ENCODE data around the gene PTPRT. TPM values are rescaled to one million over a fixed set of nuclear protein-coding genes. Genes with fewer than 3 reads are reported as not detected.

Gene PTPRT
- total and polyA plus RNA-seq, 2 experiments from 2014 or later = not detected

DNA sequence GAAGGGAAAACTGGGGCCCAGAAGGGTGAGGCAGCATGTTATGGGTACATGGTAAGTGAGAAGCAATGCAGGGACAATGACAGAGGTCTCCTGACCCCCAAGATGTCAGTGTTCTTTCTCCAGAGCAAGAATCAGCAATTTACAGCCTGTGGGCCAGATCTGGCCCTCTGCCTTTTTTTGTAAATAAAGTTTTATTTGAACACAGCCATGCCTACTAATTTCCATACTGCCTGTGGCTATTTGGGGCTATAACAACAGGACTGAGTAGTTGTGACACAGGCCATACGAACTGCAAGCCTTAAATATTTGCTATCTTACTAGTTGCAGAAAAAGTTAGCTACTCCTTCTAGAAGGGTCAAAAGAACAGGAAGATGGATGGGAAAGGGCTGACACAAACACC is 52.5 kb downstream of the PTPRT start:
- no peak overlapping the region for H3K4me3 Mint-ChIP-seq
- no peak for TF ChIP-seq ZNF462 (CRISPR knock-in tag; IDR thresholded peaks at IDR 0.05)
- peaks cover 24% of the 10 kb centered on the region for H3K36me3 Mint-ChIP-seq (ENCODE audit: low read depth)
- H3K27me3 Mint-ChIP-seq (ENCODE audit: insufficient read depth, low read depth, poor library complexity) = peaks cover 1% of the 10 kb centered on the region
- 0 out of 2 replicates have a peak, but pooled peaks cover 4% of the 10 kb centered on the region for H3K36me3 ChIP-seq (ENCODE audit: insufficient read depth)
- H3K79me2 ChIP-seq (replicated peaks; ENCODE audit: insufficient read depth) = no peaks in the 10 kb centered on the region
- no peaks in the 10 kb centered on the region for H3K4me1 ChIP-seq (ENCODE audit: insufficient read depth)
- H4K20me1 ChIP-seq (replicated peaks; ENCODE audit: insufficient read depth) = no peaks in the 10 kb centered on the region
- no peak for ATAC-seq
- no peaks in the 10 kb centered on the region for H3F3A ChIP-seq (replicated peaks; ENCODE audit: low read depth)
- H3K9me2 ChIP-seq (ENCODE audit: insufficient read depth) = no peaks in the 10 kb centered on the region
- H3K27ac ChIP-seq (ENCODE audit: low read depth) = no peak overlapping the region
- H3K27me3 ChIP-seq (ENCODE audit: insufficient read depth) = no peaks in the 10 kb centered on the region
- H3K4me3 ChIP-seq = no peak overlapping the region
- H3K4me1 Mint-ChIP-seq = peaks cover 2% of the 10 kb centered on the region; the same call in 1 of the 3 replicates
- H2AFZ ChIP-seq = no peak overlapping the region
- no peak overlapping the region for H3K27ac Mint-ChIP-seq
- peaks cover 97% of the 10 kb centered on the region for H3K9me3 Mint-ChIP-seq
- no peak for DNase-seq (ENCODE audit: low spot score)
- H3K4me2 ChIP-seq = no peak overlapping the region

- DNase-seq (ENCODE audit: low spot score) = no peak
- peaks cover 3% of the 10 kb centered on the region; the same call in 1 of the 2 replicates for H3K36me3 ChIP-seq (ENCODE audit: insufficient read depth)
- TF ChIP-seq ZNF462 (CRISPR knock-in tag; IDR thresholded peaks at IDR 0.05) (no peak), EZH2 (IDR thresholded peaks at IDR 0.05; ENCODE audit: low read depth, unreplicated experiment) (no peak), JUNB (IDR thresholded peaks at IDR 0.05; ENCODE audit: unreplicated experiment) (no peak), STAT1 (IDR thresholded peaks at IDR 0.05; ENCODE audit: unreplicated experiment) (no peak), ZNF114 (CRISPR knock-in tag; IDR thresholded peaks at IDR 0.05) (no peak)
Measured at GRCh38 chr20:43124241-43124640, 65.5 kb downstream of the PTPRT start.

More at GRCh38 chr20:43124241-43124640, 65.5 kb downstream of the PTPRT start:
- Histone ChIP-seq H4K20me1 (replicated peaks; ENCODE audit: insufficient read depth) (no peaks in the 10 kb centered on the region), H2AFZ (no peak overlapping the region), H3K4me1 (ENCODE audit: insufficient read depth) (no peaks in the 10 kb centered on the region), H3K27ac (ENCODE audit: low read depth) (no peak overlapping the region), H3K9me2 (ENCODE audit: insufficient read depth) (no peaks in the 10 kb centered on the region), H3K79me2 (replicated peaks; ENCODE audit: insufficient read depth) (no peaks in the 10 kb centered on the region), H3K4me3 (no peak overlapping the region), H3F3A (replicated peaks; ENCODE audit: low read depth) (no peaks in the 10 kb centered on the region), H3K27me3 (ENCODE audit: insufficient read depth) (no peaks in the 10 kb centered on the region), H3K4me2 (no peak overlapping the region)
- peaks cover 97% of the 10 kb centered on the region for H3K9me3 Mint-ChIP-seq
- ATAC-seq = no peak
- peaks cover 18% of the 10 kb centered on the region for H3K36me3 Mint-ChIP-seq (ENCODE audit: low read depth)
- H3K4me1 Mint-ChIP-seq = no peaks in the 10 kb centered on the region
- no peaks in the 10 kb centered on the region for H3K27me3 Mint-ChIP-seq (ENCODE audit: insufficient read depth, low read depth, poor library complexity)
- no peak overlapping the region for H3K4me3 Mint-ChIP-seq
- no peak overlapping the region for H3K27ac Mint-ChIP-seq
